HepG2 (cell line): ENCODE results near the gene LINGO3. TPM values are rescaled to one million over a fixed set of nuclear protein-coding genes. Genes with fewer than 3 reads are reported as not detected.

Experiments
- ARNTL ChIP-seq: sonication (generic); formaldehyde crosslinking; IDR thresholded peaks from 2 replicates; pipeline ENCODE4 v1.4.0; 2020; ENCODE audit warnings: mild to moderate bottlenecking, missing genetic modification reagents
- HNF1B ChIP-seq: sonication (generic); formaldehyde crosslinking; IDR thresholded peaks from 2 replicates; pipeline ENCODE4 v1.5.1; 2020; ENCODE audit warnings: mild to moderate bottlenecking, moderate library complexity, missing genetic modification reagents
- HNRNPK ChIP-seq: fragments of 200-400 bp; formaldehyde crosslinking; IDR thresholded peaks from 2 replicates; pipeline ENCODE4 v1.6.1; 2018; ENCODE audit warnings: low read length, low read depth, moderate library complexity, mild to moderate bottlenecking; ENCODE audit not compliant: poor library complexity, severe bottlenecking
- HOXA5 ChIP-seq: sonication (generic); formaldehyde crosslinking; IDR thresholded peaks from 2 replicates; pipeline ENCODE4 v1.4.0; 2020; ENCODE audit warnings: missing genetic modification reagents
- JUN ChIP-seq: sonication (generic); formaldehyde crosslinking; IDR thresholded peaks from 2 replicates; pipeline ENCODE4 v1.4.0; 2020; ENCODE audit warnings: mild to moderate bottlenecking, missing genetic modification reagents
- REXO4 ChIP-seq: sonication (generic); formaldehyde crosslinking; IDR thresholded peaks from 2 replicates; pipeline ENCODE4 v1.8.0; 2022; ENCODE audit warnings: missing genetic modification reagents, mild to moderate bottlenecking, borderline replicate concordance
- RFX5 ChIP-seq: IDR thresholded peaks from 2 replicates; pipeline ENCODE4 v1.6.1; 2011; ENCODE audit warnings: low read depth, low read length, improper control_type of control experiment
- SIN3B ChIP-seq: fragments of 150-350 bp; IDR thresholded peaks from 2 replicates; pipeline ENCODE4 v1.6.1; 2014; ENCODE audit warnings: low read length
- ZFP36 ChIP-seq: fragments of 150-350 bp; IDR thresholded peaks from 2 replicates; pipeline ENCODE4 v1.6.1; 2018; ENCODE audit warnings: borderline replicate concordance, low read length, low read depth; ENCODE audit not compliant: partially characterized antibody
- ZFYVE20 ChIP-seq: sonication (generic); formaldehyde crosslinking; IDR thresholded peaks from 2 replicates; pipeline ENCODE4 v1.8.0; 2023; ENCODE audit warnings: low read depth, mild to moderate bottlenecking, moderate library complexity, missing genetic modification reagents, borderline replicate concordance
- ZNF101 ChIP-seq: sonication (generic); formaldehyde crosslinking; IDR thresholded peaks from 2 replicates; pipeline ENCODE4 v1.4.0; 2020; ENCODE audit warnings: mild to moderate bottlenecking, low read depth, missing genetic modification reagents, borderline replicate concordance
- ZNF18 ChIP-seq: sonication (generic); formaldehyde crosslinking; IDR thresholded peaks from 2 replicates; pipeline ENCODE4 v1.8.0; 2022; ENCODE audit warnings: mild to moderate bottlenecking, missing genetic modification reagents; ENCODE audit not compliant: insufficient replicate concordance
- ZNF180 ChIP-seq: sonication (generic); formaldehyde crosslinking; IDR thresholded peaks from 2 replicates; pipeline ENCODE4 v1.4.0; 2020; ENCODE audit warnings: low read depth, missing genetic modification reagents, borderline replicate concordance
- ZNF772 ChIP-seq: sonication (generic); formaldehyde crosslinking; IDR thresholded peaks from 2 replicates; pipeline ENCODE4 v1.5.0; 2020; ENCODE audit warnings: mild to moderate bottlenecking, missing genetic modification reagents
- ZNF780A ChIP-seq: sonication (generic); formaldehyde crosslinking; IDR thresholded peaks from 2 replicates; pipeline ENCODE4 v1.8.0; 2022; ENCODE audit warnings: mild to moderate bottlenecking, missing genetic modification reagents, moderate library complexity
- polyA plus RNA-seq, 8 experiments: library from polyadenylated mRNA; depleted of rRNA in 3 of 8; stranded (reverse) in 7 of 8; unstranded in 1 of 8; fragments of >200 nt; fragmentation: Illumina TruSeq in 4 of 8; extraction: Trizol in 4 of 8; gene quantifications; 2 replicates each; pipeline versions ENCODE4 v1.2.1 to v1.2.3, GENCODE V29; 2011 to 2016; ENCODE audit warnings: low read depth in 4 of 8, missing spikeins in 1 of 8, mixed read lengths in 1 of 8; ENCODE audit not compliant: insufficient read depth in 1 of 8
- total RNA-seq, 5 experiments: library from RNA; depleted of rRNA; stranded (reverse); fragments of >200 nt; fragmentation: Illumina TruSeq; extraction: Trizol; gene quantifications; 2 replicates each; pipeline ENCODE4 v1.2.3, GENCODE V29; 2016; ENCODE audit warnings: low read depth in 1 of 5
- TF ChIP-seq, protein P1 (sequence below): sonication (generic); formaldehyde crosslinking; IDR thresholded peaks from 2 replicates; pipeline ENCODE4 v1.4.0; 2020; ENCODE audit warnings: missing genetic modification reagents, borderline replicate concordance
- TF ChIP-seq, protein P2 (sequence below): sonication (generic); formaldehyde crosslinking; IDR thresholded peaks from 2 replicates; pipeline ENCODE4 v1.9.0; 2021; ENCODE audit warnings: missing genetic modification reagents, borderline replicate concordance

Gene LINGO3
- total and polyA plus RNA-seq, 2 of the 13 experiments (the other 11 are each of a cell fraction or from before 2014, with no cell fraction given): not detected

DNA sequence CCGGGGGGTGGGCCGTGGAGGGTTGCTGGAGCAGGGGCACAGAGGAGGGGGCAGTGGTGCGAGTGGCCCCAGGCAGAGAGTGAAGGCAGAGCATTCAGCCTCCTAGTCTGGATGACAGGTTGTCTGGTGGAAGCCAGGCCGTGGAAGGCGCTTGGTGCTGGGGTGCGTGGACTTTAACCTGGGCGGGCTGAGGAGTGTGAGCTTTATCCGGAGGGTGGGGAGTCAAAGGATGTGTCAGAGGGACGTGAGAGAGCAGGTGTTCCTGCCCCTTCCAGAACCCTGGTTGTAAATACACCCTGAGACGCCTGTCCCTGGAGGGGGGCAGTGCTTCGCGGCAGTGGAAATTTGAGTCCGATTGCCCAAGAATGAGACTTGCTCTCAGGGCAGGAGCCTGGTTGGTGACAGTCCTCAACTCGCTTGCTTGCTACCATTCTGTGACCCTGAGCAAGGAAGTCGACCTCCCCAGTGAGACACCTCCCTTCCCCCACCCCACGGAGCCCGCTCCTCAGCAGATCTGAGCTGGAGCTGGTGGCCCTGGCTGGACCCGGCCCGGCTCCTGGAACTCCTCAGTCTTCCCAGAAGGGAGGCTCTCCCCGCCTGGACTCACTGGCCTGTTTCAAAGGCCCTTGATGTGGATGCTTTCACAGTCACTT lies 22.8 kb upstream of the LINGO3 start (continued):
- TF ChIP-seq, protein P1, sequence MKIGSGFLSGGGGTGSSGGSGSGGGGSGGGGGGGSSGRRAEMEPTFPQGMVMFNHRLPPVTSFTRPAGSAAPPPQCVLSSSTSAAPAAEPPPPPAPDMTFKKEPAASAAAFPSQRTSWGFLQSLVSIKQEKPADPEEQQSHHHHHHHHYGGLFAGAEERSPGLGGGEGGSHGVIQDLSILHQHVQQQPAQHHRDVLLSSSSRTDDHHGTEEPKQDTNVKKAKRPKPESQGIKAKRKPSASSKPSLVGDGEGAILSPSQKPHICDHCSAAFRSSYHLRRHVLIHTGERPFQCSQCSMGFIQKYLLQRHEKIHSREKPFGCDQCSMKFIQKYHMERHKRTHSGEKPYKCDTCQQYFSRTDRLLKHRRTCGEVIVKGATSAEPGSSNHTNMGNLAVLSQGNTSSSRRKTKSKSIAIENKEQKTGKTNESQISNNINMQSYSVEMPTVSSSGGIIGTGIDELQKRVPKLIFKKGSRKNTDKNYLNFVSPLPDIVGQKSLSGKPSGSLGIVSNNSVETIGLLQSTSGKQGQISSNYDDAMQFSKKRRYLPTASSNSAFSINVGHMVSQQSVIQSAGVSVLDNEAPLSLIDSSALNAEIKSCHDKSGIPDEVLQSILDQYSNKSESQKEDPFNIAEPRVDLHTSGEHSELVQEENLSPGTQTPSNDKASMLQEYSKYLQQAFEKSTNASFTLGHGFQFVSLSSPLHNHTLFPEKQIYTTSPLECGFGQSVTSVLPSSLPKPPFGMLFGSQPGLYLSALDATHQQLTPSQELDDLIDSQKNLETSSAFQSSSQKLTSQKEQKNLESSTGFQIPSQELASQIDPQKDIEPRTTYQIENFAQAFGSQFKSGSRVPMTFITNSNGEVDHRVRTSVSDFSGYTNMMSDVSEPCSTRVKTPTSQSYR (CRISPR knock-in tag): peak; percentile 32; the same call in 1 of the 2 replicates
- TF ChIP-seq HNRNPK: no peak
- TF ChIP-seq ZNF780A (CRISPR knock-in tag): no peak
- no peak for TF ChIP-seq HNF1B (CRISPR knock-in tag)
- no peak for TF ChIP-seq ZFP36
- no peak for TF ChIP-seq REXO4 (CRISPR knock-in tag)
- no peak for TF ChIP-seq ARNTL (CRISPR knock-in tag)
- no peak for TF ChIP-seq ZFYVE20 (CRISPR knock-in tag)
- no peak for TF ChIP-seq ZNF101
- TF ChIP-seq RFX5: no peak
- no peak for TF ChIP-seq ZNF18 (CRISPR knock-in tag)
- no peak for TF ChIP-seq SIN3B
- no peak for TF ChIP-seq ZNF180 (CRISPR knock-in tag)
- peak; percentile 42; the same call in 1 of the 2 replicates for TF ChIP-seq HOXA5 (CRISPR knock-in tag)
- TF ChIP-seq JUN: no peak
- TF ChIP-seq, protein P2, sequence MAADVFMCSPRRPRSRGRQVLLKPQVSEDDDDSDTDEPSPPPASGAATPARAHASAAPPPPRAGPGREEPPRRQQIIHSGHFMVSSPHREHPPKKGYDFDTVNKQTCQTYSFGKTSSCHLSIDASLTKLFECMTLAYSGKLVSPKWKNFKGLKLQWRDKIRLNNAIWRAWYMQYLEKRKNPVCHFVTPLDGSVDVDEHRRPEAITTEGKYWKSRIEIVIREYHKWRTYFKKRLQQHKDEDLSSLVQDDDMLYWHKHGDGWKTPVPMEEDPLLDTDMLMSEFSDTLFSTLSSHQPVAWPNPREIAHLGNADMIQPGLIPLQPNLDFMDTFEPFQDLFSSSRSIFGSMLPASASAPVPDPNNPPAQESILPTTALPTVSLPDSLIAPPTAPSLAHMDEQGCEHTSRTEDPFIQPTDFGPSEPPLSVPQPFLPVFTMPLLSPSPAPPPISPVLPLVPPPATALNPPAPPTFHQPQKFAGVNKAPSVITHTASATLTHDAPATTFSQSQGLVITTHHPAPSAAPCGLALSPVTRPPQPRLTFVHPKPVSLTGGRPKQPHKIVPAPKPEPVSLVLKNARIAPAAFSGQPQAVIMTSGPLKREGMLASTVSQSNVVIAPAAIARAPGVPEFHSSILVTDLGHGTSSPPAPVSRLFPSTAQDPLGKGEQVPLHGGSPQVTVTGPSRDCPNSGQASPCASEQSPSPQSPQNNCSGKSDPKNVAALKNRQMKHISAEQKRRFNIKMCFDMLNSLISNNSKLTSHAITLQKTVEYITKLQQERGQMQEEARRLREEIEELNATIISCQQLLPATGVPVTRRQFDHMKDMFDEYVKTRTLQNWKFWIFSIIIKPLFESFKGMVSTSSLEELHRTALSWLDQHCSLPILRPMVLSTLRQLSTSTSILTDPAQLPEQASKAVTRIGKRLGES (CRISPR knock-in tag): no peak
- peak; percentile 32; the same call in 1 of the 2 replicates for TF ChIP-seq ZNF772 (CRISPR knock-in tag)
